Measurements from ENCODE around the gene CHD5. TPM values are rescaled to one million over a fixed set of nuclear protein-coding genes. Genes with fewer than 3 reads are reported as not detected.

CHD5 gene
- total RNA-seq, 1 experiment from 2014 or later, result 1.6 TPM

GRCh38 chr1:6094801-6095505, 85.2 kb downstream of the CHD5 start:
- no peak overlapping the region for H3K4ac ChIP-seq (ENCODE audit: low read depth, low read length)
- H2BK5ac ChIP-seq (ENCODE audit: insufficient read length, low read length), result no peak overlapping the region
- no peaks in the 10 kb centered on the region for H4K20me1 ChIP-seq (ENCODE audit: control insufficient read depth, insufficient read depth, insufficient read length)
- H4K5ac ChIP-seq (ENCODE audit: insufficient read length, low read depth, low read length), result no peak overlapping the region
- no CpG with 5 or more reads among the region's 21 CpGs for WGBS (ENCODE audit: extremely low coverage, insufficient read length, low lambda C conversion rate)
- TF ChIP-seq, protein P1, sequence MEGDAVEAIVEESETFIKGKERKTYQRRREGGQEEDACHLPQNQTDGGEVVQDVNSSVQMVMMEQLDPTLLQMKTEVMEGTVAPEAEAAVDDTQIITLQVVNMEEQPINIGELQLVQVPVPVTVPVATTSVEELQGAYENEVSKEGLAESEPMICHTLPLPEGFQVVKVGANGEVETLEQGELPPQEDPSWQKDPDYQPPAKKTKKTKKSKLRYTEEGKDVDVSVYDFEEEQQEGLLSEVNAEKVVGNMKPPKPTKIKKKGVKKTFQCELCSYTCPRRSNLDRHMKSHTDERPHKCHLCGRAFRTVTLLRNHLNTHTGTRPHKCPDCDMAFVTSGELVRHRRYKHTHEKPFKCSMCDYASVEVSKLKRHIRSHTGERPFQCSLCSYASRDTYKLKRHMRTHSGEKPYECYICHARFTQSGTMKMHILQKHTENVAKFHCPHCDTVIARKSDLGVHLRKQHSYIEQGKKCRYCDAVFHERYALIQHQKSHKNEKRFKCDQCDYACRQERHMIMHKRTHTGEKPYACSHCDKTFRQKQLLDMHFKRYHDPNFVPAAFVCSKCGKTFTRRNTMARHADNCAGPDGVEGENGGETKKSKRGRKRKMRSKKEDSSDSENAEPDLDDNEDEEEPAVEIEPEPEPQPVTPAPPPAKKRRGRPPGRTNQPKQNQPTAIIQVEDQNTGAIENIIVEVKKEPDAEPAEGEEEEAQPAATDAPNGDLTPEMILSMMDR (conservative IDR thresholded peaks at IDR 0.05), result no peak
- Mint-ChIP-seq H3K4me3 (no peak overlapping the region), H3K27me3 (ENCODE audit: low read depth) (no peaks in the 10 kb centered on the region), H3K4me1 (peaks cover 0 to 4% of the 10 kb centered on the region in 2 experiments; a peak in 1 of 4 replicates), H3K36me3 (ENCODE audit: insufficient read depth in 1 of 3, low read depth in 3 of 3) (no peaks in the 10 kb centered on the region), H3K9me3 (no peaks in the 10 kb centered on the region; a peak in 1 of 5 replicates), H3K27ac (no peak overlapping the region)
- no peaks in the 10 kb centered on the region for H3K79me2 ChIP-seq (ENCODE audit: insufficient read depth, low read length)
- no peak overlapping the region for H2BK20ac ChIP-seq (ENCODE audit: low read depth, low read length, poor library complexity, severe bottlenecking)
- no peak overlapping the region for H4K8ac ChIP-seq (replicated peaks; ENCODE audit: insufficient read length, low read depth, low read length)
- no peaks in the 10 kb centered on the region for H3K23me2 ChIP-seq (ENCODE audit: insufficient read length, low read depth, low read length, poor library complexity, severe bottlenecking)
- no peak overlapping the region for H3K56ac ChIP-seq (ENCODE audit: insufficient read length, low read depth, low read length)
- H2BK12ac ChIP-seq (ENCODE audit: insufficient read length, low read depth, low read length), result no peak overlapping the region
- H3K4me2 ChIP-seq (ENCODE audit: insufficient read depth, insufficient read length, low read length), result no peak overlapping the region
- H3K14ac ChIP-seq (ENCODE audit: insufficient read depth, low read length), result no peak overlapping the region
- H3K4me1 ChIP-seq (ENCODE audit: insufficient read depth, low read length), result no peaks in the 10 kb centered on the region
- H3K9me3 ChIP-seq (ENCODE audit: control insufficient read depth, low read depth, low read length), result no peaks in the 10 kb centered on the region
- H2AK5ac ChIP-seq (ENCODE audit: insufficient read length, low read length), result no peak overlapping the region
- H3K27ac ChIP-seq (ENCODE audit: insufficient read length, low read depth, low read length), result no peak overlapping the region
- H3K18ac ChIP-seq (ENCODE audit: insufficient read length, low read depth, low read length), result no peak overlapping the region
- H3K79me1 ChIP-seq (ENCODE audit: insufficient read depth, low read depth, low read length, poor library complexity, severe bottlenecking), result no peaks in the 10 kb centered on the region
- H3T11ph ChIP-seq (ENCODE audit: low read length), result no peak overlapping the region
- H2BK15ac ChIP-seq (ENCODE audit: low read depth, low read length), result no peak overlapping the region
- no peak overlapping the region for H2AFZ ChIP-seq (ENCODE audit: low read length)
- no peak overlapping the region for H3K23ac ChIP-seq (ENCODE audit: insufficient read length, low read depth, low read length)
- no peak overlapping the region for H2BK120ac ChIP-seq (ENCODE audit: low read depth, low read length, poor library complexity, severe bottlenecking)
- DNase-seq, result no peak
- no peak overlapping the region for H4K91ac ChIP-seq (ENCODE audit: insufficient read length, low read depth, low read length)
- H3K27me3 ChIP-seq (ENCODE audit: insufficient read depth, low read length), result no peaks in the 10 kb centered on the region; the same call in 1 of the 2 replicates
- no peak overlapping the region for H3K9ac ChIP-seq (ENCODE audit: extremely low read depth, insufficient read length, low read length)
